B cell (primary cell): Measurements from ENCODE around the gene NRM. TPM values are rescaled to one million over a fixed set of nuclear protein-coding genes. Genes with fewer than 3 reads are reported as not detected.

Experiments
- ATAC-seq: fragments of 200-7000 bp; cut with Tn5 transposase; one replicate; pipeline ENCODE4 v1.10.0; 2021; ENCODE audit warnings: low read depth, mild to moderate bottlenecking, moderate number of reproducible peaks, moderate library complexity
- CTCF ChIA-PET: fragments of 350-600 bp; sonication (Branson Sonifier 250); formaldehyde crosslinking; loops from one replicate; lab custom pipeline; 2021; ENCODE audit warnings: antibody characterized with exemption, inconsistent platforms; lab: Charles Lee
- POLR2A ChIA-PET: fragments of 350-600 bp; sonication (Branson Sonifier 250); formaldehyde crosslinking; loops from one replicate; lab custom pipeline; 2021; ENCODE audit warnings: antibody characterized with exemption; lab: Charles Lee
- DNase-seq: peaks from one replicate; pipeline ENCODE4 v3.0.0; 2013
- H2AFZ ChIP-seq: 2 replicates; pipeline ENCODE4 v1.6.1; 2012; ENCODE audit warnings: mild to moderate bottlenecking, low read depth, low read length; ENCODE audit not compliant: insufficient read depth, poor library complexity, severe bottlenecking
- H3K27ac ChIP-seq, 2 donors: 1 replicate in 1 of 2; 2 replicates in 1 of 2; pipeline ENCODE4 v1.5.1; 2012 to 2013; ENCODE audit warnings: low read length in 2 of 2, mild to moderate bottlenecking in 2 of 2, moderate library complexity in 1 of 2
- H3K27me3 ChIP-seq, 4 experiments: fragments of 200-600 bp in 1 of 4; sonication (generic) in 1 of 4; replicated peaks in 1 of 4; 1 replicate in 2 of 4; 2 replicates in 2 of 4; pipeline versions ENCODE4 v1.6.1 to v1.7.0; 2013 to 2016; ENCODE audit warnings: low read length in 3 of 4, mild to moderate bottlenecking in 2 of 4, mixed read lengths in 1 of 4, moderate library complexity in 1 of 4; ENCODE audit not compliant: insufficient read depth in 4 of 4, control insufficient read depth in 3 of 4; ENCODE audit errors: control extremely low read depth in 1 of 4
- H3K36me3 ChIP-seq, 2 experiments: replicated peaks in 1 of 2; 1 replicate in 1 of 2; 2 replicates in 1 of 2; pipeline versions ENCODE4 v1.6.1 to v1.7.1; 2013; ENCODE audit warnings: low read length in 1 of 2; ENCODE audit not compliant: insufficient read depth in 2 of 2, control insufficient read depth in 1 of 2; ENCODE audit errors: control extremely low read depth in 1 of 2, extremely low read depth in 1 of 2
- H3K4me1 ChIP-seq, 2 donors: fragments of 200-600 bp in 1 of 2; sonication (generic) in 1 of 2; 1 replicate in 1 of 2; 2 replicates in 1 of 2; pipeline versions ENCODE4 v1.5.1 to v1.6.1; 2013 to 2017; ENCODE audit warnings: low read length in 2 of 2; ENCODE audit not compliant: control insufficient read depth in 2 of 2, insufficient read depth in 2 of 2
- H3K4me2 ChIP-seq: replicated peaks from 2 replicates; pipeline ENCODE3; 2012; ENCODE audit warnings: mild to moderate bottlenecking, low read depth, low read length; ENCODE audit not compliant: poor library complexity, severe bottlenecking
- H3K4me3 ChIP-seq, 5 experiments: fragments of 200-600 bp in 1 of 5; sonication (generic) in 1 of 5; 1 replicate in 3 of 5; 2 replicates in 2 of 5; pipeline versions ENCODE4 v1.5.1 to v1.7.0; 2011 to 2016; ENCODE audit warnings: low read length in 4 of 5, mild to moderate bottlenecking in 4 of 5, low read depth in 2 of 5, control low read depth in 1 of 5, moderate library complexity in 1 of 5; ENCODE audit not compliant: insufficient read depth in 1 of 5; ENCODE audit errors: control extremely low read depth in 1 of 5, extremely low read depth in 1 of 5
- H3K79me2 ChIP-seq: fragments of 200-600 bp; sonication (generic); one replicate; pipeline ENCODE4 v1.6.0; 2016; ENCODE audit warnings: low read length; ENCODE audit not compliant: control insufficient read depth, insufficient read depth
- H3K9ac ChIP-seq: fragments of 200-600 bp; sonication (generic); 2 replicates; pipeline ENCODE4 v1.6.1; 2017; ENCODE audit warnings: mild to moderate bottlenecking, low read length, moderate library complexity
- H3K9me3 ChIP-seq, 3 donors: one replicate each; pipeline versions ENCODE4 v1.6.1 to v1.7.1; 2013; ENCODE audit warnings: low read length in 2 of 3; ENCODE audit not compliant: control insufficient read depth in 2 of 3, insufficient read depth in 1 of 3; ENCODE audit errors: control extremely low read depth in 1 of 3
- H4K20me1 ChIP-seq: 2 replicates; pipeline ENCODE4 v1.6.0; 2012; ENCODE audit warnings: mild to moderate bottlenecking, low read length; ENCODE audit not compliant: insufficient read depth, control insufficient read depth, poor library complexity, severe bottlenecking
- H3K27ac Mint-ChIP-seq: one replicate; pipeline ENCODE4 v1.8.0; 2021; ENCODE audit warnings: mixed read lengths
- H3K27me3 Mint-ChIP-seq: one replicate; pipeline ENCODE4 v1.8.0; 2021; ENCODE audit warnings: mixed read lengths
- H3K4me1 Mint-ChIP-seq: one replicate; pipeline ENCODE4 v1.8.0; 2021; ENCODE audit warnings: mixed read lengths
- H3K4me3 Mint-ChIP-seq: one replicate; pipeline ENCODE4 v1.8.0; 2021; ENCODE audit warnings: mixed read lengths
- H3K9me3 Mint-ChIP-seq: one replicate; pipeline ENCODE4 v1.8.0; 2022; ENCODE audit warnings: mixed read lengths; ENCODE audit not compliant: insufficient read depth
- CTCF ChIP-seq: fragments of 200-600 bp; IDR thresholded peaks from one replicate; pipeline ENCODE4 v1.8.0; 2022; ENCODE audit warnings: antibody characterized with exemption, mild to moderate bottlenecking
- EZH2 ChIP-seq: IDR thresholded peaks from 2 replicates; pipeline ENCODE4 v1.6.1; 2012; ENCODE audit warnings: borderline replicate concordance, low read depth, mild to moderate bottlenecking, moderate library complexity, low read length; ENCODE audit not compliant: insufficient read depth, poor library complexity, severe bottlenecking
- WGBS: methylation state at CpG from one replicate; pipeline ENCODE4 v1.1.5; 2013; ENCODE audit warnings: missing lambda C conversion rate; ENCODE audit not compliant: insufficient coverage; 5-methylcytosine and 5-hydroxymethylcytosine counted together
- intact Hi-C: fragments of 100-400 bp; cut with micrococcal nuclease; formaldehyde crosslinking; loops from one replicate; pipeline ENCODE4 v1.10.0; 2022
- polyA plus RNA-seq: library from polyadenylated mRNA; depleted of rRNA; stranded (reverse); fragments of >200 nt; gene quantifications from 2 replicates; pipeline ENCODE4 v1.2.3, GENCODE V29; 2012
- total RNA-seq, 2 donors: library from RNA; stranded (reverse); fragments of 120-200 nt in 1 of 2; gene quantifications; 1 replicate in 1 of 2; 2 replicates in 1 of 2; pipeline versions ENCODE4 v1.2.3 to v1.2.4, GENCODE V29; 2013 to 2022

The NRM gene
- total and polyA plus RNA-seq, 2 donors (not counting 1 experiment from before 2014, with no cell fraction given) = 24.9 to 26.0 TPM

- H3K4me1 Mint-ChIP-seq = no peaks in the 10 kb centered on the region
- ChIA-PET POLR2A (no interaction called here), CTCF (no interaction called here)
- intact Hi-C loops = no loop called here
- H3K27ac Mint-ChIP-seq = no peak overlapping the region
- no peak overlapping the region for H2AFZ ChIP-seq
- H3K9ac ChIP-seq = no peak overlapping the region
- no peak overlapping the region for H3K4me3 Mint-ChIP-seq
- no peaks in the 10 kb centered on the region for H3K4me1 ChIP-seq
- H3K4me2 ChIP-seq = no peak overlapping the region
- H3K9me3 Mint-ChIP-seq = no peaks in the 10 kb centered on the region
- H3K9me3 ChIP-seq = no peaks in the 10 kb centered on the region
- H3K36me3 ChIP-seq = peaks cover 14 to 86% of the 10 kb centered on the region in 2 experiments
- no peaks in the 10 kb centered on the region for H4K20me1 ChIP-seq
- H3K27me3 Mint-ChIP-seq = no peaks in the 10 kb centered on the region
- H3K79me2 ChIP-seq = peaks cover 5% of the 10 kb centered on the region
- H3K4me3 ChIP-seq = no peak overlapping the region
- ATAC-seq (no peak), DNase-seq (no peak)
- H3K27me3 ChIP-seq = no peaks in the 10 kb centered on the region
- H3K27ac ChIP-seq = no peak overlapping the region
- TF ChIP-seq EZH2 (no peak), CTCF (no peak)
Observed at GRCh38 chr6:30657454-30657853, 33.3 kb downstream of the NRM start.

- WGBS = 91% methylated on average over 7 of the region's 7 CpGs
- Mint-ChIP-seq H3K4me3 (no peak overlapping the region), H3K27me3 (no peaks in the 10 kb centered on the region), H3K4me1 (no peaks in the 10 kb centered on the region), H3K9me3 (no peaks in the 10 kb centered on the region), H3K27ac (no peak overlapping the region)
- no peak for TF ChIP-seq EZH2
- no peak for TF ChIP-seq CTCF
- H3K36me3 ChIP-seq = peaks cover 5 to 86% of the 10 kb centered on the region in 2 experiments
- DNase-seq = no peak
- H4K20me1 ChIP-seq = no peaks in the 10 kb centered on the region
- peaks cover 5% of the 10 kb centered on the region for H3K79me2 ChIP-seq
- ChIA-PET POLR2A (no interaction called here), CTCF (interaction anchor here (0.9 kb wide), 1 partner anchor 65 kb away, joined by 3 read pairs; no protein-coding TSS in a partner anchor)
- H3K27ac ChIP-seq = no peak overlapping the region
- no peak overlapping the region for H2AFZ ChIP-seq
- H3K9ac ChIP-seq = no peak overlapping the region
- H3K27me3 ChIP-seq = no peaks in the 10 kb centered on the region
- no peak overlapping the region for H3K4me2 ChIP-seq
- no peaks in the 10 kb centered on the region for H3K9me3 ChIP-seq
- no peaks in the 10 kb centered on the region for H3K4me1 ChIP-seq
- no peak for ATAC-seq
- intact Hi-C loops = no loop called here
- no peak overlapping the region for H3K4me3 ChIP-seq
Observed at GRCh38 chr6:30656513-30656912, 34.3 kb downstream of the NRM start.
